Thyroid gland (tissue), 4 donors: Measurements from ENCODE around the gene SEZ6L.

Source experiments
- POLR2A ChIP-seq, 2 donors: fragments of 450-650 bp; IDR thresholded peaks; one replicate each; pipeline ENCODE4 v1.6.1; 2017; ENCODE audit warnings: antibody characterized with exemption in 2 of 2, mild to moderate bottlenecking in 2 of 2, moderate library complexity in 1 of 2
- TF ChIP-seq, protein P1 (sequence below), 6 experiments: fragments of 200-600 bp in 3 of 6; fragments of 450-650 bp in 3 of 6; sonication (generic) in 3 of 6; IDR thresholded peaks; one replicate each; pipeline ENCODE4 v1.5.1; 2016 to 2019; ENCODE audit warnings: antibody characterized with exemption in 6 of 6, mild to moderate bottlenecking in 2 of 6, inconsistent platforms in 1 of 6, moderate library complexity in 1 of 6

DNA sequence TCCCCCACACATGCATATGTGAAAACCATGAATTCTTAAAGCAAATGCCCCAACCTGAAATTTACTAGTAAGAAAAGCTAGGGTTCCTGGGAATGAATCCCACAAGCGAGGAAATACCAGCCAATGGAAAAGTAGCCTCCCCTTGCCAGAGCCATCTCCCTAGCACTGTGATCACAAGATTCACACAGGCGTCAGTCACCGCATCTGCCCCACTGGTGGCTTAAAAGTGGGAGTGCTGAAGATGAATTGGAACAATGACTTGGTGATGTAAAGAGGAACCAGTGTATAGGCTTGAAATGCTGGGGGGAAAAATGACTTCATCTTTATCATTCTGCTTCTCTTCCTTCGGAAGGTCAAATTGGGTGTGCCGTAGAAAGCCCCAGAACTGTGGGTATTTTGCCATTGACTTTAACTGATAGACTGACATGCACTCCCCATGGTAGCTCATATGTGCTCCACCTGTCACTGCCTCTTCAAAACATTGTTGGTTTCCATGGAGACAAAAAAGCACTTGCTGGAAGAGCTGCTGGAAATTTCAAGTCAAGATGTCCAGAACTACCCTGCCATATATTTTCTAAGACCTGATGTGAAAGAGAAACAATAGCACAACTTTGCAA lies 240.6 kb downstream of the SEZ6L start:
- TF ChIP-seq, protein P1, sequence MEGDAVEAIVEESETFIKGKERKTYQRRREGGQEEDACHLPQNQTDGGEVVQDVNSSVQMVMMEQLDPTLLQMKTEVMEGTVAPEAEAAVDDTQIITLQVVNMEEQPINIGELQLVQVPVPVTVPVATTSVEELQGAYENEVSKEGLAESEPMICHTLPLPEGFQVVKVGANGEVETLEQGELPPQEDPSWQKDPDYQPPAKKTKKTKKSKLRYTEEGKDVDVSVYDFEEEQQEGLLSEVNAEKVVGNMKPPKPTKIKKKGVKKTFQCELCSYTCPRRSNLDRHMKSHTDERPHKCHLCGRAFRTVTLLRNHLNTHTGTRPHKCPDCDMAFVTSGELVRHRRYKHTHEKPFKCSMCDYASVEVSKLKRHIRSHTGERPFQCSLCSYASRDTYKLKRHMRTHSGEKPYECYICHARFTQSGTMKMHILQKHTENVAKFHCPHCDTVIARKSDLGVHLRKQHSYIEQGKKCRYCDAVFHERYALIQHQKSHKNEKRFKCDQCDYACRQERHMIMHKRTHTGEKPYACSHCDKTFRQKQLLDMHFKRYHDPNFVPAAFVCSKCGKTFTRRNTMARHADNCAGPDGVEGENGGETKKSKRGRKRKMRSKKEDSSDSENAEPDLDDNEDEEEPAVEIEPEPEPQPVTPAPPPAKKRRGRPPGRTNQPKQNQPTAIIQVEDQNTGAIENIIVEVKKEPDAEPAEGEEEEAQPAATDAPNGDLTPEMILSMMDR (IDR thresholded peaks at IDR 0.05): no peak
- TF ChIP-seq POLR2A (IDR thresholded peaks at IDR 0.05): no peak
